Left forelimb (tissue), 1 donor: ENCODE results near the gene UCK2.

ENCODE experiments used
- DNase-seq: peaks from one replicate; pipeline ENCODE4 v3.0.0-alpha.2; 2018; ENCODE audit warnings: low spot score

UCK2 gene

GRCh38 chr1:165880993-165881392 is 53.6 kb downstream of the UCK2 start:
- DNase-seq, result no peak

- no peak for DNase-seq
Measured at GRCh38 chr1:165882168-165882837, 54.9 kb downstream of the UCK2 start.

GRCh38 chr1:165883056-165883455 is 55.6 kb downstream of the UCK2 start:
- DNase-seq, result no peak

DNA sequence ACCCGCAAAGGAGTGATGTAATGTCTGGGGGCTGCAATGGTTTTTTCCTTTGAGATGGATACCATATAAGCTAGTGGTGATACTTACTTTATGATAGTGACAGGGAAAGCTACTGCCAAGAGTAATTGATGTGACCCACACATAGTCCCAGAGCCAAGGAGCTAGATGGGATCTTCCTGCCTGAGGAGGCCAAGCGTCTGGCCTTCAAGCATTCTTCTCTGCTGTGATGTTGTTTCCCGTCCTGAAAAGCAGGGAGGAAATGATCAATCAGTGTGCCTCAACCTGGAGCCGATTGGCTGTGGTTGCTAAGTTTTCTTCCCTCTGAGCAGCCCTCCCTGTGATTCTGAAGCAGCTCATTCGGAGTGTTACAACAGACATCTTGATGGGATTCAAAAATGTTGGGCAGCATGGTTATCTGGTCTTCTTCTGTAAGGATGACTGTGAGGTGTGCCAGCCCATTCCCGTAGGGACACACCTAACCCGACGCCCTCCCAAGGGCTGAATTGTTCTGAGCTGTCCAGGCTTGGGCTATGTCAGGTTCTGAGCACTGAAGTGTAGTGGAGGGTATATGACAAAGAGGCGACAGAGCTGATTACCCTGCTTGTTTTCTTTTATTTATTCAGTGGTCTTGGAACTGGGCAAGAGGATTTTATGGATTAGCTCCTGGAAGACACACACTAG is 56.7 kb downstream of the UCK2 start:
- DNase-seq, result no peak

GRCh38 chr1:165884690-165885304 is 57.4 kb downstream of the UCK2 start:
- DNase-seq, result no peak

GRCh38 chr1:165885305-165885694 is 57.9 kb downstream of the UCK2 start:
- DNase-seq, result no peak

GRCh38 chr1:165886193-165886592 is 58.8 kb downstream of the UCK2 start:
- no peak for DNase-seq

GRCh38 chr1:165886983-165887382 is 59.6 kb downstream of the UCK2 start:
- DNase-seq, result no peak

- no peak for DNase-seq
Measured at GRCh38 chr1:165887877-165888551, 60.6 kb downstream of the UCK2 start.

GRCh38 chr1:165888552-165888920 is 61.1 kb downstream of the UCK2 start:
- DNase-seq, result no peak

DNA sequence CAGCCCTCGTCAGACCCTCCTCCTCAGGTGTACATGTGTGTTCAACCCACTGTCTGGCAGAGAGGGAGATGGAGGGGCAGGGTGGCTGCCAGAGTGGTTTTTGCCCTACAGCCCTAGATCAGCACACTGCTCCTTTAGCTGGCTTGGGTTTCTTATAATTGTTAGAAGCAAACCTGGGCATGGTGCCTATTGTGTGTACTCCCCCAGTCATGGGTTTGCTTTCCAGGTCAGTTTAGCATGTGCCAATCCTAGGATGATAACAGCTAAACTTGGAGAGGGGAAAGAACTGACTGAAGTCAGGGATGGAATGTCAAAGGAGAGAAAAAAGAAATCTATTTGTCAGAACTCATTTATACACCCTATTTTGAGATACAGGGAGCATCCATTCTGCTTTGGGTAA is 63.3 kb downstream of the UCK2 start:
- no peak for DNase-seq

GRCh38 chr1:165891111-165891860 is 63.9 kb downstream of the UCK2 start:
- no peak for DNase-seq

DNA sequence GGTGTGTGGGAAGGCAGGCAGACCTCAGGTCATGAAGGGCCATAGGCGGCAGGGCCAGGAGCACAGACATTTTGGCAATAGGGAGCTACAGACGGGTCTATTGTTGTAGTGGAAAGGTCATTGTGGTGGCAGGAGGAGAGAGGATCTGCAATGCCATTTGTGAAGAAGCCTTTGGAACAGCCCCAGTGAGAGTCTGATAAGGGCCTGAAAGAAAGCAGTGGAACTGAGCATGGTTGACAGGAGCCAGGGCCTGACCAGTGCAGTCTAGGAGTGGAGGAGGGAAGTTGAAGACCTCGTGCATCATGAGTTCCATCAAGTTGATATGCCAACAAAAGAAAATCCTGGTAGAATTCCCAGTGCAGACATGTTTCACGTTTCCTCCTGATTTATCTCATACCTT is 65.5 kb downstream of the UCK2 start:
- no peak for DNase-seq

DNA sequence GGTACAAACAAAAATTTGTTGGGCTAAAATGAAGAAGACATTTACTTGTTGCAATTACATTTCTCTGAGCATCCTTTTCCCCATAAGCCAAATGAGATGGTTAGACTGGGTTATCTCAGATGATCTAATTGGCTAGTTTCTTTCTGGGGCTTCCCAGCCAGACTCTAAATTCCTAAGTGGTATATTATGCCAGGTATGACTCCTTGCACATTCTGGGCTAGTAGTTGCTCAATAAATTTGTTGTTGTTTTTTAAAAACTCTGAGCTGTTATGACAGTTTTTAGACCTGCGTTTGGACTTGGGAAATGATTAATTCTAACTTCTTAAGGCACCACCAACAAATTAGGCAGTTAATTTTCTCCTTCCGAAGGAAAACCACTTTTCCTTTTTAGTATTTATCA is 66.1 kb downstream of the UCK2 start:
- DNase-seq, result no peak

DNA sequence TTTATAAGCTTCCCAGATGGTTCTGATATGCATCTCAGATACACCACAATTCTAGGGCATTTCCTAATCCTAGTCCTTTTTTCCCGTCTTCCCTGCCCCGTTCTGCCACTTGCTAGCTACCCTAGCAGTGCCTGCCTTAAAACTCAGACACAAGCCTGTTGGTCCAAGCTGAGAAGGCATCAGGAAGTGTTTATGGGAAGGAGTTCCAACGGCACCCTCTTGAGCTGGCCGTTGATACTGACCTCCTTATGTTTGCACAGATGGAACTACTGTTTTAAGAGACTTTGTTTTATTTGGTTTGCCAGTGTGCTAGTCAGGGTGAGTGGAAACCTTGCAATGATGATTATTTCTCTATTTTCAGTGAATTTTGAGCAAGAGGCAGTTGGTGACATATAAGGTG is 67.2 kb downstream of the UCK2 start:
- no peak for DNase-seq

- no peak for DNase-seq
Measured at GRCh38 chr1:165895451-165895871, 68.0 kb downstream of the UCK2 start.

DNA sequence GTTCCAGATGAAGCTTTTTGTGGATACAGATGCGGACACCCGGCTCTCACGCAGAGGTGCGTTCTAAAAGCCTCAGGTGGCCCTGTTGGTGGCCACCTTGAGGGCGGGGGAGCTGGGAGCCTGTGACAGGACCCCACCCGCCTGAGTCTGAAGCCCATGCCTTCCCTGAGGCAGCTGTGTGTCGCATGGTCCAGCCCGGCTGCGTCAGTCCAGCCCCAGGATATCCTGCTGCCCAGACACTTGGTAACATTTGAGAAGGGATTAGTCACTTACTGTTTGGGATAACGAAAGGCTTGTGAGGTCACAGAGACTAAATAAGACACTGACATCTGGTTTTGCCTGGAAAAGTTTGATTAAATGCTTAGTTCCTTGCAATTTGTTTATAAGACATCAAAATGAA is 68.9 kb downstream of the UCK2 start:
- no peak for DNase-seq

DNA sequence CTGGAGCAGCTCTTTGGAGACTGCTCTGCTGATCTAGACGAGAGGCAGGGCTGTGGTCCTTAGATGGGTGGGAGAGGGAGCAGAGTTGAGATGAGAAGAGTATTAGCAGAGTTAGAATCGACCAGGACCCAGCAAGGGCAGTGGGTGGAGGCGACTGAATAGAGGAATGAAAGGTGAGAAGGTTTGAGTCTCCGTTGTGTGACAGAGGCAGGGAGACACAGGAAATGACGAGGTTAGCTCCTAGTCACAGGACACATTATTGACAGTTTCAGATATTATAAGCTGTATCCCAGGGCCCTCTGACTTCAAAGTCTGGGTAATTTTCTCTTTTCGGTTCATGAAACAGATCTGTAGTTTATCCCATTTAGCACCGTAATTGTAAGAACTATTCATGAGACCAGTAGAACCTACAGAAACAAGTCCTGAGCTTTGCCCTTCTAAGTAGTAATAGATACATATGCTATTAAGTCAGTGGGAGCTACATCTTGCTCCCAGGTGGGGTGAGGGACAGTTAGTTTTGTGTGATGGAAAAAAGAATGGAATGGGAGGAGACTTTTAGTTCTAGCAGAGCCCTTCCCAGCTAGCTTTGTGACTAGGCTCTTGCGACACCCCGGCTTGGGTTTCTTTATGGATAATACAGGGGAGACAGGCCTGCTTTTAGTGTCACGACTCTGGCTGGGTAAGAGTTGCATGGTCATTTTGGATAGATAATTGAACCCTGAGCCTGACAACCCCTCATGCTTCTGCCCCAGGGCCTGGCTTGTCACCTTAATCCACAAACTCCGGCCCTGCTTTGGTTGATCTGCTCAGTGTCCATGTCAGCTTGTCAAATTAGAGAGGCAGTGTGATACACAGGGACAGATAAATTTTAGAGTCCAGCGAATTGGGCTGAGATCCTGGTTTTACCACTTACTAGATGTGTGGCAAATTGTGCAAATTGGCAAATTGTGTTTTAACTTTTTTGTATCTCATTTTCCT is 70.2 kb downstream of the UCK2 start:
- no peak for DNase-seq

DNA sequence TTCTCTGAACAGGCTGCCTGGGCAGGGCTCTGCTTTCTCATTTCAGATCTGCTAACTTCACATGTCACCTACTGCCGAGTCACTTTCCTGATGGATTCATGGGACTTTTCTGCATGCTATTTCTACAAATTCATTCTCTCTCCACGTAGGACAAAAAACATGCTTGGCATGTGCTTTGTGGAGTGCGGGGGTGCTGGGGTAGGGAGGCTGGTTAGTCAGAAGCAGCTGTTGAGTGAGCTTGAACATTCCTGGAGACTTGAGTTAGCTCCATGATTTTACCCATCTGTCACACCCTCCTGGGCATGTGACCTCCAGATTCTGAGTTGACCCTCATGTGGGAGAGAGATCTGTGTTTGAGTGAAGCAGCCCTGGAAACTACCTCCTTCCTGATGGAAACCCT is 71.4 kb downstream of the UCK2 start:
- no peak for DNase-seq

DNA sequence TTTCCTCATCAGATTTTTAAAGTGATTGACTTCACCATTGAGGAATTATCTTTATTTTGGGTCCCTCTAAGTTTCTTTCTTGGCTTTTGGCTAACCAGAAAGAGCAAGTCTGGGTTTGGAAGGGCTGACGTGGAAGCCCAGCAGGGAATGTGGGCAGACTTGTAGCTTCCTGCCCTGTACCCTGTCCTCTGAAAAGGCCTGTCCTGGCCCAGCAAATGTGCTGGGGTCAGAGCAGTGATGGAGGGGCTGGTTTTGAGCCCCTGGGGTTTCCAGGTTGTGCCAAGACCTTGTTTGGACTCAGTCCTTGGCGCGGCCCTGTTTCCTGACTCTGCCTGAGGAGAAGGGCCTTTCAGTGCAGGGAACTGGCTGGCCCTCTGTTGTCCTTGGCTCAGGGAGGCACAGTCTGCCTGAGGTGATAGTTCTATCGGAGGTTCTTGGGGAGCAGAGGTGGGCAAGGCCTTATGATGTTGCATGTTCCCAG is 72.1 kb downstream of the UCK2 start:
- DNase-seq, result no peak
